Measurements from ENCODE around the gene CDR2L.
"Not testable (repeated sequence)": the region's sequence is repeated elsewhere in the genome, so short reads cannot be mapped to it uniquely, and the experiment has no call there.

CDR2L gene

GRCh38 chr17:75009139-75009724, 21.8 kb downstream of the CDR2L start:
- in situ Hi-C loops (cut with MboI; ENCODE audit: low sequenced_read_pairs): no loop called here

- in situ Hi-C loops (cut with MboI; ENCODE audit: low sequenced_read_pairs): no loop called here
Measured at GRCh38 chr17:75010683-75011400, 23.4 kb downstream of the CDR2L start.

GRCh38 chr17:75011401-75012095, 24.1 kb downstream of the CDR2L start:
- in situ Hi-C loops (cut with MboI; ENCODE audit: low sequenced_read_pairs): no loop called here

DNA sequence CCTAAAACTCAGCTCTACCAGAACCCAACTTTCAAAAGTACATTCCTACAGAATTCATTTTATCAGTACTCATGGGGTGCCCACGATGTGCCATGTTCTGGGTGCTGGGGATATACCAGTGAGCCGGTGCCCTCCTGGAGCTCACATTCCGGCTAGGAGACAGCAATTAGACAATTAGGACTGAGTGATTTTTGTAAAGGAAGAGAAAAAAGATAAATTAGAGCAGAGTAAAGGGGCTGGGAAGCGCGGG, 24.6 kb downstream of the CDR2L start:
- in situ Hi-C loops (cut with MboI; ENCODE audit: low sequenced_read_pairs): no loop called here

DNA sequence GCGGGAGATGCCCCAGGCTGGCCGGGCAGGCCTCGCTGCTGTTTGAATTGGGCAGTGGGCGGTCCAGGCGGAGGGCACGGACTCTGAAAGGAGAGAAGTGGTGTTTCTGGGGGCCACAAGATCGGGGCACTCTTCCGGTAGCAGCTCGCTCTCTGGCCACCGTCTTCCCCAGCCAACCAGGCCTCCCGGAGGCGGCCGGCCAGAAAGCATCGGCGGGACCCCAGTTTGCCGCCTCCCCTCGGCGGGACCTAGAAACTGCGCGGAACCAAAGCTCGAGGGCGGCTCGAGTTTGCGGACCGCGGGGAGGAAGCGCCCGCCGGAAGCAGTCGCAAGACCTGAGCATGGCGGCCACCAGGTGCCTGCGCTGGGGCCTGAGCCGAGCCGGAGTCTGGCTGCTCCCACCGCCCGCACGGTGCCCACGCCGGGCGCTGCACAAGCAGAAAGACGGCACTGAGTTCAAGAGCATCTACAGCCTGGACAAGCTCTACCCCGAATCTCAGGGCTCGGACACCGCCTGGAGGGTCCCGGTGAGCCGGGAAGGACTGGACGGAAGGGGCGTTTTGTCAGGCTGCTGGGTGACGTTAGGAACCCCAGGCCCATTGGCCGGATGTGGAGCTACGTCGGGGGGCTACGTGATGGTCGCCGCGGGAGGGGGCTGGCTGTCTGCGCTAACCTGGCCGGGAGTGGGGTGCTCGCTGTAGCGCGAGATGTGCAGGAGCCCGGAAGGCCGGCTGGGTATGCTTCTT, 25.1 kb downstream of the CDR2L start, which contains the start of gene MRPL58:
TSS of gene MRPL58 (plus strand) at position 325 of the 746 bp plus-strand sequence. CDS start at position 342, 17 bp downstream.
- in situ Hi-C loops (cut with MboI; ENCODE audit: low sequenced_read_pairs): no loop called here

DNA sequence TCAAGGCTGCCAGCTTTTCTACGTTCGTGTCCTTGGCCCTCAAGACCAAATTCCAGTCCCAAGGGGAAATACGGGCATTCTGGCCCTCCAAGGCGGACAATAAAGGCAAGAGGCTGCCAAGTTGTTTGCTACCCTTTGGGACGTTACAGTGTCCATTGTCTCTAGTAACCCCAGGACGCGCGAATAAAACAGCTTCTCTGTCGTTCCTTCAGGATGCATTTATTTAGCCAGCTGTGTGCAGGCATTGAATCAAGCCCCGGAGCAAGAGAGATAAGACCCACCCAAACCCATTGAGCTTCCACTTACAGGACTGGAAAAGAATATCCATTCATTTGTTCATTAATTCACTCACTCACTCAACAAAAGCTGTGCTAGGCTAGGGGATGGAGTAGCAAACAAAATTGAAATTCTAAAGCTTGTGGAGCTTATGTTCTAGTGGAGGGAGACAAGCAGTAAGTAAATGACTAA, 25.7 kb downstream of the CDR2L start:
- in situ Hi-C loops (cut with MboI; ENCODE audit: low sequenced_read_pairs): no loop called here

DNA sequence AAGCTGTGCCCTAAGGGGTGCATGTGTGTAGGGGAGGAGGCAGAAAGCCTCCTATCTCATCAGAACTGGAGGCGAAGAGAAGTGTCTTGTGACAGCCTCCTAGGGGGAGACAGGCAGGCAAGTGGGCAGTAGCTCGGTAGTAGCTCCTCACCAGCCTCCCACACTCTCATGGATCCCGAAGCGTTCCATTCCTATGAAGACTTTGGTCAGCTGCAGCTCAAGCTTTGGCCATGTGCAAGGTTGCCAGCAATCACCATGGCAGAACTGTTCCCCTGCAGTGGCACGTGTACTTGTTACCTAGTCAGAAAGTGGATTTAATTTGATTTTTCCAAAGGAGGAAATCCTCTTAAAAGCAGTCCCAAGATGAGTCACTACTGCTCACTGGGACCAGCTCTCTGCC, 31.7 kb downstream of the CDR2L start:
- in situ Hi-C loops (cut with MboI; ENCODE audit: low sequenced_read_pairs): no loop called here

DNA sequence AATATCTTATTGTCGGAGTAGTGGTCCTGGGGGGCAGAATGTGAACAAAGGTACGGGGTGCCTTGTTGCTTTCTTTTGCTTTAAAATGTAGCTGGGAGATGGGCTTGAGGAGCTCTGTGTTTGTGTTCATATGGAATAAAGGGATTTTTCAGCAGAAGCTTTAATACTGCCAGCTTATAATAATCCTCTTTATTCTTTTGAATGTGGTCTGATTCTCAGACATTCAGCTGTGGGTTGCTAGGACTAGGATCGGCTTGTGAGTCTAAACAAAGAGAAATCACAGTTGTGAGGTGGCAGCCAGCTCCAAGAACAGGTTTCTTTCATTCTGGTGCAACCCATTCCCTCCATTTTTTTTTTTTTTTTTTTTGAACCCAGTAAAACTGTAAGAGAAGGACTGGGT, 32.3 kb downstream of the CDR2L start:
- in situ Hi-C loops (cut with MboI; ENCODE audit: low sequenced_read_pairs): no loop called here

DNA sequence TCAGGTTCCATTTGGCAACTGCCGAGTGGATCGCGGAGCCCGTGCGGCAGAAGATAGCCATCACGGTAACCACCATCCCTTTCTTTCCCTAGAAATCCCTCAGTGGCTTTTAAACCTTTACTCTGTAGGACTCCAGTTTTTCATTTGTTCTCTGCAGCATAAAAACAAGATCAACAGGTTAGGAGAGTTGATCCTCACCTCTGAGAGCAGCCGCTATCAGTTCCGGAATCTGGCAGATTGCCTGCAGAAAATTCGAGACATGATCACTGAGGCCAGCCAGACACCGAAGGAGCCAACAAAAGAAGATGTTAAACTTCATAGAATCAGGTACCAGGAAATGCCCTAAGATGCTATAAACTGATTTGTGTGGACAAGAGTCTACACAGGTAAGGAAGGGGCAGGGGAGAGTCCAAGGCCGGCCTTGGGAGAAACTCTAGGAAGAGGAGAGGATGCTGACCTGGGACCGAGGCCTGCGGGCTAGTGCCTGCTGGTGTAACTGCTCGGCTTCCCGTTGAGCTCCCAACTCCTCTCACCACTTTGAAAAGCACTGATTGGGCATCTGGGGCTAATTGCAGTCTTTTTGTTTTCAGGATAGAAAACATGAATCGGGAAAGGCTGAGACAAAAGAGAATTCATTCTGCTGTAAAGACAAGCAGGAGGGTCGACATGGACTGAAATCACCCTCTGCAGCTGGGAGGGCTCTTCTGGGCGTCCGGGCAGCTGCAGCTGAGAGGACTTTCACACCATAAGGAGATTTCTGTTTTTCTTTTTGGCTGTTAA, 33.1 kb downstream of the CDR2L start:
- in situ Hi-C loops (cut with MboI; ENCODE audit: low sequenced_read_pairs): no loop called here

DNA sequence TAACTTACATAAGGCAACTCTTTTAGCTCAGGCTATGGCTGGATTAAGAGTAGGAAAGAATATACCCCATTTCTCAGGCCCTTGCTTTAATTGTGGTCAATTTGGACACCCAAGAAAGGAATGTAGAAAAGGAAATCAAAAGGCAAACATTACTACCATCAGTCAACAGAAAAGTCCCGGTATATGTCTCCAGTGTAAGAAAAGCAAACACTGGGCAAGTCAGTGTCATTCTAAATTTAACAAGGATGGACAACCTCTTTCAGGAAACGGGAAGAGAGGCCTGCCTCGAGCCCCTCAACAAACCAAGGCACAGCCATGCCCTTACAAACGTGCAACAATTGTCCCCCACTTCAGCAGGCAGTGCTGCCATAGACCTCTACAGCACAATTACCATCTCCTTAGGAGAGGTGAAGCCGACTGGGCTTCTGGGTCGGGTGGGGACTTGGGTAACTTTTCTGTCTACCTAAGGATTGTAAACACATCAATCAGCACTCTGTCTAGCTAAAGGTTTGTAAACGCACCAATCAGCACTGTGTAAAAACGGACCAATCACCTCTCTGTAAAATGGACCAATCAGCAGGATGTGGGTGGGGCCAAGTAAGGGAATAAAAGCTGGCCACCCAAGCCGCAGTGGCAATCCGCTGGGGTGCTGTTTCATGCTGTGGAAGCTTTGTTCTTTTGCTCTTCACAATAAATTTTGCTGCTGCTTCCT, 37.4 kb downstream of the CDR2L start:
- in situ Hi-C loops (cut with MboI; ENCODE audit: low sequenced_read_pairs): no loop called here

DNA sequence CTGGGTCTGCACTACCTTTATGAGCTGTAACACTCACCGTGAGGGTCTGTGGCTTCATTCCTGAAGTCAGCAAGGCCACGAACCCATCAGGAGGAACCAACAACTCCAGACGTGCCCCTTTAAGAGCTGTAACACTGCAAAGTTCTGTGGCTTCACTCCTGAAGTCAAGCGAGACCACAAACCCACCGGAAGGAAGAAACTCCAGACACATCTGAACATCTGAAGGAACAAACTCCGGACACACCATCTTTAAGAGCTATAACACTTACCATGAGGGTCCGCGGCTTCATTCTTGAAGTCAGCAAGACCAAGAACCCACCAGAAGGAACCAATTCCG, 37.9 kb downstream of the CDR2L start:
- in situ Hi-C loops (cut with MboI; ENCODE audit: low sequenced_read_pairs): not testable (repeated sequence)

DNA sequence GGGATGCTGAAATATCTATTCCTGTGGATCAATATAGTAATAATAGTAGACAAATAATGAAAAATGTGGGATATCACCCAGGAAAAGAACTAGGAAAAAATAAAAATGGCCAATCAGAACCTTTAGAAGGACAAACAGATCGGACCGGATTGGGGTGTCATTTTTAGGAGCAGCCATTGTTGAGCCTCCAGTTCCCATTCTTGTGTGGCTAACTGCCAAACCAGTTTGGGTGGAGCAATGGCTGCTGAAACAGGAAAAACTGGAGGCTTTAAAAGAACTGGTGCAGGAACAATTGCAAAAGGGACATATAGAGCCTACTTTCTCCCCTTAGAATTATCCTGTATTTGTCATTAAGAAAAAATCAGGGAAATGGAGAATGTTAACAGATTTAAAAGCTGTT, 39.2 kb downstream of the CDR2L start:
- in situ Hi-C loops (cut with MboI; ENCODE audit: low sequenced_read_pairs): not testable (repeated sequence)

- in situ Hi-C loops (cut with MboI; ENCODE audit: low sequenced_read_pairs): no loop called here
Measured at GRCh38 chr17:75030161-75030560, 42.7 kb downstream of the CDR2L start.

GRCh38 chr17:75031972-75032719, 44.7 kb downstream of the CDR2L start:
- in situ Hi-C loops (cut with MboI; ENCODE audit: low sequenced_read_pairs): no loop called here

DNA sequence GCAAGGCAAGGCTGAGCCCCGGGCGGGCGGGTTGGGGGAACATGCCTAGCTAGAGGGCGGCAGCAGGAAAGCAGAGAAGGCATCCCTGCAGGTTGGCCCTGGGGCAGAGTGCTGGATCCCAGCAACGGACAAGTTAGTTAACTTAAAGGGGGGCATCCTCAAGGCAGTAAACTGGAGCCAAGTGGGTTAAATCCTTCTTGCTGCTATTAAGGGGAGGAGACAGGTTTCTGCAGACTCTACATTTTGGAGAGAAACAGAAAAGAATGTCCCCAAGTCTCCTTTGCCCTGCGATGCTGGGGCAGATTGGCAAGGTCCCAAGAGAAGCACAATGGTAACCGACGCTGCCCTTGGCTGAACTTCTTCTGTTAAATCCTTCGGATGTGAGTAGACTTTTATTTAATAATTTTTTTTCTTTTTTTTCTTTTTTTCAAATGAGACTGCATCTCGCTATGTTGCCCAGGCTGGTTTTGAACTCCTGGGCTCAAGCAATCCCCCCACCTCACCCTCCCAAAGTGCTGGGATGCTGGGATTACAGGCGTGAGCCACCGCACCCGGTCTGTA, 45.4 kb downstream of the CDR2L start:
- in situ Hi-C loops (cut with MboI; ENCODE audit: low sequenced_read_pairs): no loop called here

GRCh38 chr17:75033346-75034235, 46.2 kb downstream of the CDR2L start:
- in situ Hi-C loops (cut with MboI; ENCODE audit: low sequenced_read_pairs): no loop called here

GRCh38 chr17:75034236-75034908, 46.9 kb downstream of the CDR2L start:
- in situ Hi-C loops (cut with MboI; ENCODE audit: low sequenced_read_pairs): no loop called here

Data from HL-60/S4 treated with retinoic acid at 250 ng/mL for 4 days and 3 days (cell line).